GM13976 (cell line): ENCODE measurements around the gene ARMS2.

Source experiments
- DNase-seq: peaks from one replicate; pipeline ENCODE4 v3.0.0; 2012; ENCODE audit warnings: low spot score
- in situ Hi-C: fragments of 300-500 bp; cut with MboI; formaldehyde crosslinking; loops from one replicate; pipeline ENCODE4 v1.12.0; 2022; ENCODE audit warnings: low sequenced_read_pairs, mixed read lengths, inconsistent platforms; ENCODE audit not compliant: unreplicated experiment
- TF ChIP-seq, protein P1 (sequence below): IDR thresholded peaks from 2 replicates; pipeline ENCODE4 v1.5.1; 2012; ENCODE audit warnings: borderline replicate concordance, mild to moderate bottlenecking; ENCODE audit not compliant: insufficient read depth; ENCODE audit errors: extremely low read depth, missing control alignments, control extremely low read depth

ARMS2 gene

GRCh38 chr10:122459561-122460273 lies 5.3 kb downstream of the ARMS2 start:
- DNase-seq, result no peak
- in situ Hi-C loops, result no loop called here
- TF ChIP-seq, protein P1, sequence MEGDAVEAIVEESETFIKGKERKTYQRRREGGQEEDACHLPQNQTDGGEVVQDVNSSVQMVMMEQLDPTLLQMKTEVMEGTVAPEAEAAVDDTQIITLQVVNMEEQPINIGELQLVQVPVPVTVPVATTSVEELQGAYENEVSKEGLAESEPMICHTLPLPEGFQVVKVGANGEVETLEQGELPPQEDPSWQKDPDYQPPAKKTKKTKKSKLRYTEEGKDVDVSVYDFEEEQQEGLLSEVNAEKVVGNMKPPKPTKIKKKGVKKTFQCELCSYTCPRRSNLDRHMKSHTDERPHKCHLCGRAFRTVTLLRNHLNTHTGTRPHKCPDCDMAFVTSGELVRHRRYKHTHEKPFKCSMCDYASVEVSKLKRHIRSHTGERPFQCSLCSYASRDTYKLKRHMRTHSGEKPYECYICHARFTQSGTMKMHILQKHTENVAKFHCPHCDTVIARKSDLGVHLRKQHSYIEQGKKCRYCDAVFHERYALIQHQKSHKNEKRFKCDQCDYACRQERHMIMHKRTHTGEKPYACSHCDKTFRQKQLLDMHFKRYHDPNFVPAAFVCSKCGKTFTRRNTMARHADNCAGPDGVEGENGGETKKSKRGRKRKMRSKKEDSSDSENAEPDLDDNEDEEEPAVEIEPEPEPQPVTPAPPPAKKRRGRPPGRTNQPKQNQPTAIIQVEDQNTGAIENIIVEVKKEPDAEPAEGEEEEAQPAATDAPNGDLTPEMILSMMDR, result no peak

- TF ChIP-seq, protein P1, result no peak
- in situ Hi-C loops, result no loop called here
- no peak for DNase-seq
Observed at GRCh38 chr10:122460891-122461293, 6.4 kb downstream of the ARMS2 start.

GRCh38 chr10:122461367-122461728 lies 6.9 kb downstream of the ARMS2 start, which contains the start of gene HTRA1:
Gene HTRA1 (plus strand): TSS chr10:122461553. CDS start chr10:122461653, 100 bp downstream.
- in situ Hi-C loops, result no loop called here
- TF ChIP-seq, protein P1, result no peak
- no peak for DNase-seq

GRCh38 chr10:122461729-122462532 lies 7.5 kb downstream of the ARMS2 start:
- no peak for DNase-seq
- in situ Hi-C loops, result no loop called here
- TF ChIP-seq, protein P1, result no peak

DNA sequence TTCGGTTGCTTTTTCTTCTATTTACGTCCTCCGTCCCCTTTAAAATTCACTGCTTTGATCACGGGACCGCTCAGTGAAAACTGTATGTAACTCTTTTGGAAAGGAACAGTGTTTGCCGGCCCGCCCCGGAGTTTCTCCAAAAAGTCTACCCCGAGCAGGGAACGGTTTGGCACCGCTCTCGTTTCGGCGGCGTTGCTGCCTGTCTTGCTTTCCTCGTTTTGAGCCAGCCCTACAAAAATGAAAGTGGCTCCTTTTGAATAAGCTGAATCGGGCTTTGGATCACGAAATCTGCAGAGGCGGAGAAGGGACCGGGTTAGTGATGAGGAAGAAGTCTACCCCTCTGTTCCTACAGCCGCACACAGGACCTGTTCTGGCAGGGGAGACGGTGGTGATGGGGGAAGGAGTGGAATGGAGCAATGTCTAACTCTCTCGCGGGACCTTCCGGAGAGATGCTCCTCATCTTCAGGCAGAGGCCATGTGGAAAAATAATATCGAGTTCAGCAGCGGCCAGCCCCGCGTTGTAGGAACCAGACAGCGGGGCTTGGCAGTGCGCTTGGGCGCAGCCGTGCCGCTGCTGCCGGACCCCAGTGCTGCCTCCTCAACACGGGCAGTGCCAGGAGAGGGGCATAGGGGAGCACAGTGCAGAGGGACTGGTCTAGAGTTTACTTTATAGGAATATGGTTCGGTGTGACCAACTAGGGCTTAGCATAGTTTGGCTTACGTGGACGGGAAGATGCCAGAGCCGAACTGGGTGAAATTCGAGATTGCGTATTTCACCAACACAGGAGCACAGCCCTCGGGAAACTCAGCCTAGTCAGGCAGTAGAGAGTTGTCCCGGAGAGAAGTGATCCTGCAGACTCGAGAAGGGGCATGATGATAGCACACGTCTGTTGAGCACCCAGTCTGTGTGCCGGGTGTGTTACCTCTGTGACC lies 8.3 kb downstream of the ARMS2 start:
- TF ChIP-seq, protein P1, result no peak
- DNase-seq, result no peak
- in situ Hi-C loops, result no loop called here
